ENCODE data around the gene TMEM140.

The TMEM140 gene

GRCh38 chr7:135181929-135182678 is 34.2 kb downstream of the TMEM140 start:
- H3K27ac ChIP-seq (ENCODE audit: low read depth in 2 of 2, low read length in 2 of 2), result no peak overlapping the region
- H3K9ac ChIP-seq (ENCODE audit: low read depth in 1 of 2, low read length in 2 of 2), result no peak overlapping the region
- H3K27me3 ChIP-seq (ENCODE audit: control insufficient read depth in 2 of 2, insufficient read depth in 2 of 2, low read length in 2 of 2), result no peaks in the 10 kb centered on the region
- no peak overlapping the region for H3K4me3 ChIP-seq (ENCODE audit: low read length in 2 of 2)
- H3K4me1 ChIP-seq (ENCODE audit: control insufficient read depth in 2 of 2, insufficient read depth in 2 of 2, low read length in 2 of 2), result no peaks in the 10 kb centered on the region
- peaks cover 13 to 15% of the 10 kb centered on the region in 2 donors for H3K9me3 ChIP-seq (ENCODE audit: control insufficient read depth in 2 of 2, low read length in 2 of 2)
- peaks cover 24% of the 10 kb centered on the region in 2 donors for H3K36me3 ChIP-seq (ENCODE audit: control insufficient read depth in 2 of 2, insufficient read depth in 2 of 2, low read length in 2 of 2)

- no peaks in the 10 kb centered on the region for H3K27me3 ChIP-seq (ENCODE audit: control insufficient read depth in 2 of 2, insufficient read depth in 2 of 2, low read length in 2 of 2)
- H3K27ac ChIP-seq (ENCODE audit: low read depth in 2 of 2, low read length in 2 of 2), result no peak overlapping the region
- H3K9me3 ChIP-seq (ENCODE audit: control insufficient read depth in 2 of 2, low read length in 2 of 2), result peaks cover 13 to 15% of the 10 kb centered on the region in 2 donors
- no peak overlapping the region for H3K4me3 ChIP-seq (ENCODE audit: low read length in 2 of 2)
- H3K9ac ChIP-seq (ENCODE audit: low read depth in 1 of 2, low read length in 2 of 2), result no peak overlapping the region
- H3K36me3 ChIP-seq (ENCODE audit: control insufficient read depth in 2 of 2, insufficient read depth in 2 of 2, low read length in 2 of 2), result peaks cover 27 to 32% of the 10 kb centered on the region in 2 donors
- H3K4me1 ChIP-seq (ENCODE audit: control insufficient read depth in 2 of 2, insufficient read depth in 2 of 2, low read length in 2 of 2), result no peaks in the 10 kb centered on the region
These were observed 35.6 kb downstream of the TMEM140 start for GRCh38 chr7:135183478-135183877.

- peaks cover 34 to 39% of the 10 kb centered on the region in 2 donors for H3K36me3 ChIP-seq (ENCODE audit: control insufficient read depth in 2 of 2, insufficient read depth in 2 of 2, low read length in 2 of 2)
- no peaks in the 10 kb centered on the region for H3K4me1 ChIP-seq (ENCODE audit: control insufficient read depth in 2 of 2, insufficient read depth in 2 of 2, low read length in 2 of 2)
- H3K9ac ChIP-seq (ENCODE audit: low read depth in 1 of 2, low read length in 2 of 2), result no peak overlapping the region
- no peak overlapping the region for H3K27ac ChIP-seq (ENCODE audit: low read depth in 2 of 2, low read length in 2 of 2)
- H3K27me3 ChIP-seq (ENCODE audit: control insufficient read depth in 2 of 2, insufficient read depth in 2 of 2, low read length in 2 of 2), result no peaks in the 10 kb centered on the region
- no peak overlapping the region for H3K4me3 ChIP-seq (ENCODE audit: low read length in 2 of 2)
- peaks cover 13 to 15% of the 10 kb centered on the region in 2 donors for H3K9me3 ChIP-seq (ENCODE audit: control insufficient read depth in 2 of 2, low read length in 2 of 2)
These were observed 36.5 kb downstream of the TMEM140 start for GRCh38 chr7:135184254-135184841.

GRCh38 chr7:135185471-135186260 is 37.8 kb downstream of the TMEM140 start:
- Histone ChIP-seq H3K36me3 (ENCODE audit: control insufficient read depth in 2 of 2, insufficient read depth in 2 of 2, low read length in 2 of 2) (peaks cover 39 to 42% of the 10 kb centered on the region in 2 donors), H3K27me3 (ENCODE audit: control insufficient read depth in 2 of 2, insufficient read depth in 2 of 2, low read length in 2 of 2) (no peaks in the 10 kb centered on the region), H3K27ac (ENCODE audit: low read depth in 2 of 2, low read length in 2 of 2) (no peak overlapping the region), H3K9me3 (ENCODE audit: control insufficient read depth in 2 of 2, low read length in 2 of 2) (peaks cover 13 to 15% of the 10 kb centered on the region in 2 donors), H3K9ac (ENCODE audit: low read depth in 1 of 2, low read length in 2 of 2) (no peak overlapping the region), H3K4me1 (ENCODE audit: control insufficient read depth in 2 of 2, insufficient read depth in 2 of 2, low read length in 2 of 2) (no peaks in the 10 kb centered on the region), H3K4me3 (ENCODE audit: low read length in 2 of 2) (no peak overlapping the region)

- Histone ChIP-seq H3K4me1 (ENCODE audit: control insufficient read depth in 2 of 2, insufficient read depth in 2 of 2, low read length in 2 of 2) (no peaks in the 10 kb centered on the region), H3K9me3 (ENCODE audit: control insufficient read depth in 2 of 2, low read length in 2 of 2) (peaks cover 9 to 11% of the 10 kb centered on the region in 2 donors), H3K36me3 (ENCODE audit: control insufficient read depth in 2 of 2, insufficient read depth in 2 of 2, low read length in 2 of 2) (peaks cover 39 to 42% of the 10 kb centered on the region in 2 donors), H3K27me3 (ENCODE audit: control insufficient read depth in 2 of 2, insufficient read depth in 2 of 2, low read length in 2 of 2) (no peaks in the 10 kb centered on the region), H3K4me3 (ENCODE audit: low read length in 2 of 2) (no peak overlapping the region), H3K27ac (ENCODE audit: low read depth in 2 of 2, low read length in 2 of 2) (no peak overlapping the region), H3K9ac (ENCODE audit: low read depth in 1 of 2, low read length in 2 of 2) (no peak overlapping the region)
These were observed 38.3 kb downstream of the TMEM140 start for GRCh38 chr7:135186261-135186540.

GRCh38 chr7:135186841-135187253 is 39.0 kb downstream of the TMEM140 start:
- Histone ChIP-seq H3K36me3 (ENCODE audit: control insufficient read depth in 2 of 2, insufficient read depth in 2 of 2, low read length in 2 of 2) (peaks cover 39 to 47% of the 10 kb centered on the region in 2 donors), H3K9ac (ENCODE audit: low read depth in 1 of 2, low read length in 2 of 2) (no peak overlapping the region), H3K4me1 (ENCODE audit: control insufficient read depth in 2 of 2, insufficient read depth in 2 of 2, low read length in 2 of 2) (no peaks in the 10 kb centered on the region), H3K27ac (ENCODE audit: low read depth in 2 of 2, low read length in 2 of 2) (no peak overlapping the region), H3K9me3 (ENCODE audit: control insufficient read depth in 2 of 2, low read length in 2 of 2) (peaks cover 4 to 6% of the 10 kb centered on the region in 2 donors), H3K4me3 (ENCODE audit: low read length in 2 of 2) (no peak overlapping the region), H3K27me3 (ENCODE audit: control insufficient read depth in 2 of 2, insufficient read depth in 2 of 2, low read length in 2 of 2) (no peaks in the 10 kb centered on the region)

GRCh38 chr7:135188298-135188984 is 40.6 kb downstream of the TMEM140 start:
- Histone ChIP-seq H3K4me3 (ENCODE audit: low read length in 2 of 2) (no peak overlapping the region), H3K36me3 (ENCODE audit: control insufficient read depth in 2 of 2, insufficient read depth in 2 of 2, low read length in 2 of 2) (peaks cover 44 to 52% of the 10 kb centered on the region in 2 donors), H3K27me3 (ENCODE audit: control insufficient read depth in 2 of 2, insufficient read depth in 2 of 2, low read length in 2 of 2) (no peaks in the 10 kb centered on the region), H3K9me3 (ENCODE audit: control insufficient read depth in 2 of 2, low read length in 2 of 2) (no peaks in the 10 kb centered on the region), H3K27ac (ENCODE audit: low read depth in 2 of 2, low read length in 2 of 2) (no peak overlapping the region), H3K9ac (ENCODE audit: low read depth in 1 of 2, low read length in 2 of 2) (no peak overlapping the region), H3K4me1 (ENCODE audit: control insufficient read depth in 2 of 2, insufficient read depth in 2 of 2, low read length in 2 of 2) (no peaks in the 10 kb centered on the region)

- no peaks in the 10 kb centered on the region for H3K9me3 ChIP-seq (ENCODE audit: control insufficient read depth in 2 of 2, low read length in 2 of 2)
- no peak overlapping the region for H3K9ac ChIP-seq (ENCODE audit: low read depth in 1 of 2, low read length in 2 of 2)
- H3K4me3 ChIP-seq (ENCODE audit: low read length in 2 of 2), result no peak overlapping the region
- H3K4me1 ChIP-seq (ENCODE audit: control insufficient read depth in 2 of 2, insufficient read depth in 2 of 2, low read length in 2 of 2), result no peaks in the 10 kb centered on the region
- H3K36me3 ChIP-seq (ENCODE audit: control insufficient read depth in 2 of 2, insufficient read depth in 2 of 2, low read length in 2 of 2), result peaks cover 46 to 56% of the 10 kb centered on the region in 2 donors
- no peaks in the 10 kb centered on the region for H3K27me3 ChIP-seq (ENCODE audit: control insufficient read depth in 2 of 2, insufficient read depth in 2 of 2, low read length in 2 of 2)
- no peak overlapping the region for H3K27ac ChIP-seq (ENCODE audit: low read depth in 2 of 2, low read length in 2 of 2)
These were observed 41.4 kb downstream of the TMEM140 start for GRCh38 chr7:135189221-135189662.

- Histone ChIP-seq H3K9me3 (ENCODE audit: control insufficient read depth in 2 of 2, low read length in 2 of 2) (no peaks in the 10 kb centered on the region), H3K36me3 (ENCODE audit: control insufficient read depth in 2 of 2, insufficient read depth in 2 of 2, low read length in 2 of 2) (peaks cover 47 to 58% of the 10 kb centered on the region in 2 donors), H3K27ac (ENCODE audit: low read depth in 2 of 2, low read length in 2 of 2) (no peak overlapping the region), H3K4me3 (ENCODE audit: low read length in 2 of 2) (no peak overlapping the region), H3K9ac (ENCODE audit: low read depth in 1 of 2, low read length in 2 of 2) (no peak overlapping the region), H3K27me3 (ENCODE audit: control insufficient read depth in 2 of 2, insufficient read depth in 2 of 2, low read length in 2 of 2) (no peaks in the 10 kb centered on the region), H3K4me1 (ENCODE audit: control insufficient read depth in 2 of 2, insufficient read depth in 2 of 2, low read length in 2 of 2) (no peaks in the 10 kb centered on the region)
These were observed 42.1 kb downstream of the TMEM140 start for GRCh38 chr7:135189961-135190360.
